HG03060 (cell line): ENCODE measurements around the gene RNF151.
"Not testable (repeated sequence)": the region's sequence is repeated elsewhere in the genome, so short reads cannot be mapped to it uniquely, and the experiment has no call there.

Source experiments
- ATAC-seq: cut with Tn5 transposase; IDR thresholded peaks from one replicate; pipeline ENCODE4 v1.9.1; 2021; ENCODE audit warnings: low read depth, moderate number of reproducible peaks; ENCODE audit not compliant: unreplicated experiment

The RNF151 gene, protein sequence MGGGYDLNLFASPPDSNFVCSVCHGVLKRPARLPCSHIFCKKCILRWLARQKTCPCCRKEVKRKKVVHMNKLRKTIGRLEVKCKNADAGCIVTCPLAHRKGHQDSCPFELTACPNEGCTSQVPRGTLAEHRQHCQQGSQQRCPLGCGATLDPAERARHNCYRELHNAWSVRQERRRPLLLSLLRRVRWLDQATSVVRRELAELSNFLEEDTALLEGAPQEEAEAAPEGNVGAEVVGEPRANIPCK

DNA sequence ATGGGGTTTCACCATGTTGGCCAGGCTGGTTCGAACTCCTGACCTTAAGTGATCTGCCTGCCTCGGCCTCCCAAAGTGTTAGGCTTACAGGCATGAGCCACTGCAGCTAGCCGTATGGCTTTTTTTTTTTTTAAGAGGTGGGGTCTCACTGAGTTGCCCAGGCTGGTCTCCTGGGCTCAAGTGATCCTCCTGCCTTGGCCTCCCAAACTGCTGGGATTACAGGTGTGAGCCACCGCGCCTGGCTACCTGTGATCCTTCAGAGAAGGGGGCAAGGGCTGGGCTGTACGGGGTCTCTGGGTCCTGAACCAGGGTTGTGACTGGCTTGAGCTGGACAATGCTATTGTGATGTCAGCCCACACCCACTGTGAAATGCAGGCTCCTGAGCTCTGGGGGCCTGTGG lies at the start of gene RNF151:
TSS of gene RNF151 (plus strand) at position 397 of the 400 bp plus-strand sequence. CDS start 26 bp downstream, outside the sequence.
- no peak for ATAC-seq

DNA sequence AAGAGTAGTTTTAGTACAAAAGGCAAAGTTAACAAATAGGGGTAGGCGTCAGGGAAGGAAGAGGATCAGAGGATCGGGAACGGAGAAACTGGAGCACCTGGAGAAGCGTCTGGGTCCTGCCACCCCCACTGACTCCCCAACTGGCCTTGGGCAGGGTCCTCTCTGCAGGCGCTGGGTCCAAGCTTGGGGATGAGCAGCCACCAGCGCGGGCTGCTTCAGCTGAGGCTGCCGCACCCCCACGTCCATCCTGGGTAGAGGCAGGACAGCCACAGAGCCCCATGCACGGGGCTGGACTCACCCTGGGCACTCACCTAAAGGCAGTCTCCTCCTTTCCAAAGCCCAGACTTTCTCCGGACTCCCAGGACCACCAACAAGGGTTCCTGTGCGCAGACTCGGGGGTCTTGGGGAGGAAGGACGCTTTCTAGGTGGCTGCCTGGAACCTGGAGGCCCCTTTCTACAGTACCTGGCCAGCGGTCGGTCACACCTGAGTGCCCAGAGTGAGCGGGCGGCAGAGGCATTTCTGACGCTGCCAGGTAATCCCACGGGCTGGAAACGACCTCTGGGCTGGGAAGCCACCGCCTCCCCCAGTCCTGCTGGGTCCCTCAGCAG lies 49.5 kb upstream of the RNF151 start:
- ATAC-seq, result no peak

DNA sequence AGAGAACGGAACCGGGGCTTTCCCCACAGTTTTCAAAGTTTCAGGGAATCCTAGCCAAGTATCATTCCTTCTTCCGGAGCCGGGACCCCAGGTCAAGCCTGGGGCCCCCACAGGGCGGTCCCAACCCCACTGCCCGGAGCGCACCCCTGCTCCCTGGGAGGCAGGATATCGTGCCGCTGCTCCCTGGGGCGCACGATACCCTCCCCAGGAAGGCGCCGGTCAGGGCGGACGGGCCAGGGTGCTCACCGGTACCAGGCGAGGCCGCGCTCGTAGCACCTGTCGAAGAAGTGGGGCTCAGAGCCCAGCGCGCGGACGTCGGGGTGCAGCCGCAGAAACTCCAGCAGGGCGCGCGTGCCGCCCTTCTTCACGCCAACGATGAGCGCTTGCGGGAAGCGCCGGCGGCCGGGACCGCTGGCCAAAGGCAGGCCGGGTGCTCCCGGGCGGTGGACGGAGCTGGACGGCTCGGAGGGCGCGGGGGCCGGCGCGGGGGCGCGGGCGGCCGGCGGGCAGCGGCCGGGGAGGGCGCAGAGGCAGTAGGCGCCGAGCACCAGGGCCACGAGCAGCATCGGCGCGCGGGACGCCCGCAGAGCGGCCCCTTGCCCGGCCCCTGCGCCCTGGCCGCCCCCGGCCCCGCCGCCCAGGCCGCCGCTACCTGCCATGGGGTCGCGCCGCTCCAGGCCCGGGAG lies 48.8 kb upstream of the RNF151 start:
- ATAC-seq, result no peak

DNA sequence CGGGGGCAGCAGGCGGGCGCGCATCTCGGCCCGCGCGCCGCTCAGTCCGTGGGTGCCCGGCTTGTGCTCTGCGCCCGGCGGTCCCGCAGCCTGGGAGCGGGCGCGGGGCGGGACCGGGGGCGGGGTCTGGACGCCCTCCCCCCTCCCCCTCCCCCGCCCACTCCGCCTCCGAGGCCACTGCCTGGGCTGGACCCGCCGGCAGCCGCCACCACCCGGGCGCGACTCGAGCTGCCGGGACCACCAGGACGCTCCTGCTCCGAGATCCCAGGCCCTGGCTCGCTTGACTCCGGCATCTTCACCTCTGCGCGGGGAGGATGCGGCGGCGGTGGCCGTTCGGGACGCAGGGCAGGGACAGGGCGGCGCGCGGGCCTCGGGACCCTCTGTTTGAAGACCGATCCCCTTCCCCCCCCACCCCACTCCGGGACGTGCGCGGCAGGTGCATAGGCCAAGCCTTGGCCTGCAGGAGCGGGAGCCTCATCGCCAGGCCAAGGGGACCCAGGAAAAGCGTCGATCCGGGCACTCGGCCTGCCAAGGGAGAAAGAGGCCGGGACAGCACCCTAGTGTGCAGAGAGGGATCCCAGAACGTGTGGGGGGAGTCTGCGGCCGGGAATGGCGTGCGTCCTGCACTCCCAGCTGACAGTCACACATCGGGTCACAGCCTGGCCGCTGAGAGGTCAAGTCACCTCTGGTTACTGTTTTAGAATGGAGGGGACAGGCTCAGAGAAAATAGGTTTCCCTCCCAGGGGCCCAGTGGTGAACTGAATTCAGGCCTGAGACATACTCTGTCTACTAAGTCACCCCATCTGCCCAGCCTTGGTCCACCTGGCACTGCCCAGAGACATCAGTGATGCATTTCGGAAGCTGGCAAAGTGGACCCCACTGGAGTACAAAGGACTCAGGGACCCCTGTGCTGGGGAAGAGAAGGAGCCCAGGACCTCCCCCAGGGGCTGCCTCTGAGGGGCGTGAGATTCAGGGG lies 48.0 kb upstream of the RNF151 start, which contains the start of gene HS3ST6:
TSS of gene HS3ST6 (minus strand) at position 65 of the 976 bp plus-strand sequence. CDS start 92 bp downstream, outside the sequence.
- no peak for ATAC-seq

DNA sequence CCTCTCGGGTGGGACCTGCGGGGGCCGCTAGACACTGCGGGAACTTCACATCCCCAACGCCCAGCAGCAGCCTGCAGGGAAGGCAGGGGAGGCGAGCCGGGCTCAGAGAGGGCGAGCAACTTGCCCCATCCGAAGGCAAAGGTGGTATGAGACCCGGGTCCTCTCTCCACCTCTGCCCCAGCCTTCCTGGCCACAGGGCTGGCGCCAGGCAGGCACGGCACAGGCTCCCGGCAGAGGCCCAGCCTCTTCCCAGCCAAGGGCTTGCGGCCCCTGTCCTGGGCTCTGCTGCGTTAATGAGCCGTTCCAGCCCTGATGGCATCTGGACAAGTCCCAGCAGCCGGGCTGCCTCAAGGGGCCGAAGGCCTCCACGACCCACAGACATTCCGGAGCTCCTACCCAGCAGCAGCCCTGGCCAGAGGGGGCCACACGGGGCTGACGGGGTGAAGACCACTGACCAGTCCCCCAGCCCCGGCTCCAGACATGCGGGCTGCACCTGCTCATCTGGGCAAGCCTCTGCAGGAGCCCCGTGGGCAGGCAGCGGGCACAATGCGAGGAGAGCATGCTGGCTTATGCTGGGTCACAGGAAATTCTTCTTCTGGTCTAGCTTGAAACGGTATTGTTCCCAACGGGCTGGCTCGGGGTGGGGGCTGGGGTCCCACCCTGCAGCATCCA lies 47.2 kb upstream of the RNF151 start:
- ATAC-seq, result no peak

DNA sequence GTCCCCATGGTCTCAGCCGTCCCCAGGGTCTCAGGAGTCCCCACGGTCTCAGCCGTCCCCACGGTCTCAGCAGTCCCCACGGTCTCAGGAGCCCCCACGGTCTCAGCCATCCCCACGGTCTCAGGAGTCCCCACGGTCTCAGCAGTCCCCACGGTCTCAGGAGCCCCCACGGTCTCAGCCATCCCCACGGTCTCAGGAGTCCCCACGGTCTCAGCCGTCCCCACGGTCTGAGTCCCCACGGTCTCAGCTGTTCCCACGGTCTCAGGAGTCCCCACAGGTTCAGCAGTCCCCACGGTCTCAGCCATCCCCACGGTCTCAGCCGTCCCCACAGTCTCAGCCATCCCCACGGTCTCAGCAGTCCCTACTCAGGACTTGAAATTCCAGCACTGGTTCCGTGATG lies 46.5 kb upstream of the RNF151 start:
- not testable (repeated sequence) for ATAC-seq

DNA sequence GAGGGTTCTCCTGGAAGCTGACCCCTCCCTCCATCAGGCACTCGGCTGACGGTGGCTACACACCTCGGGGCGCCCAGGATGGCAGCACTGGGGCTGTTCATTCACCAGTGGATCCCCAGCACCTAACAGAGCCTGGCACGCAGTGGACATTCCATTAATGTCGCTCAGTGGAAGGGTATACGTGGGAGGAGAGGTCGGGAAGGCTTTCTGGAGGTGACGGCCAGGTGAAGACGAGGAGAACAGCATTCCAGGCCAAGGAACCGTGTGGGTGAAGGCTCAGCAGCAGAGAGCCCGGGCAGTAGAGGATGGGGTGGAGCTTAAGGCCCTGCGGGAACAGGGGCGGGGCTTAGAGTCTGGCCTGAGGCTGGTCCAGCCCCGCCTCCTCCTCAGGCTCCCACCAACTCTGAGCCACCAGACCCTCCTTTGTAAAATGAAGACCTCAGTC lies 45.9 kb upstream of the RNF151 start:
- ATAC-seq, result no peak

DNA sequence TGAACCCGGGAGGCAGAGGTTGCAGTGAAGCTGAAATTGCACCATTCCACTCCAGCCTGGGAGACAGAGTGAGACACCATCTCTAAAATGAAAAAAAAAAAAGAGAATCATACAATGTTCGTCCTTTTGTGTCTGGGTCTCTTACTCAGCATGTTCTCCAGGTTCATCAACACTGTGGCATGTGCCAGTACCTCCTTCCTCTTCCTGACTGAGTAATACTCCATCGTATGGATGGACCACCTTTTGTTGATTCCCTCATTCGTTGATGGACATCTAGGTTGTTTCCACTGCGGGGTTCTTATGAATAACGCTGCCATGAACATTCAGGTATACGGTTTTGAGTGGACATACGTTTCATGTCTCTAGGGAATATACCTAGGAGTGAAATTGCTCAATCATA lies 44.3 kb upstream of the RNF151 start:
- no peak for ATAC-seq

DNA sequence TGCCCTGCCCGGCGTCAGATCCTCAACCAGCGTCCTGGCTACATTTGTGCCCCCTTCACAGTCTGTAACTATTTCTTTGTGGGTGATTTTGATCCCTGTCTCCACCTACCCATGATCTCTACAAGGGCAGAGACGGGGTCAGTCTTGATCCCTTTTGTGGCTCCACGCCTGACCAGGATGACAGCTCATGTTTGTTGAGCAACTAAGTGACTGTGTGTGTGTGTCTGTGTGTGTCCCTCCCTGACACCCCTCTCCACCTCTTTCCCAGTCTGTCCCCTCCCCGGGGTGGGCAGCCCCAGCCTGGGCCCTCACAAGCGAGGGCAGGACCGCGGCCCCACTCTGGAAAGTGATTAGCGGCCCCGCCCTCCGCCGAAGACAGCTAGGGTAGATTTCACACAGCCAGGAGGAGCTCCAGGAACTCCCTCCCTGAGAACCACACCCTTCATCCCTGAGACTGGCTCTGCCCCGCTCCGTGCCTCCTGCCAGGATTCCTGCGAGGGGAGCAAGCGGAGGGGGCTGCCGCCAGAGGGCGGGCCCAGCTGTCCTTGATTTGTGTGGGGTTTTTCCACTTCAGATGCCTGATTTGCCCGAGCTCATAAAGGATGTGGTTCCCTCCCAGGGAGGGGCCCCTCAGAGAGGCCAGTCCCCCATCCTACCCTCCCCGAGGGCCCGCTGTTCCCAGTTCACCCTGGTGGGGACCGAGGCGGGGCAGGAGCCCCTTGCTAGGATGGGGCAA lies 43.2 kb upstream of the RNF151 start:
- ATAC-seq, result no peak

DNA sequence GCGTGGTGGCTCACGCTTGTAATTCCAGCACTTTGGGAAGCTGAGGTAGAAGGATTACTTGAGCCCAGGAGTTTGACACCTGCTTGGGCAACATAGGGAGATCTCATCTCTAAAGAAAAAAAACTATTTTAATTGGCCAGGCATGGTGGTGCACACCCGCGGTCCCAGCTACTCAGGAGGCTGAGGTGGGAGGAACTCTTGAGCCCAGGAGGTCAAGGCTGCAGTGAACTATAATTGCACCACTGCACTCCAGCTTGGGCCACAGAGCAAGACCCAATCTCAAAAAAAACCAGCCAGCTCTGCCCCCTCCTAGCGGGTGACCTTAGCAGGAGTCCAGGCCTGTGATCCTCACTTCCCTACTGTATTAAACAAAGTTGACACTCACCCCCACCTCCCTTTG lies 42.6 kb upstream of the RNF151 start:
- no peak for ATAC-seq

DNA sequence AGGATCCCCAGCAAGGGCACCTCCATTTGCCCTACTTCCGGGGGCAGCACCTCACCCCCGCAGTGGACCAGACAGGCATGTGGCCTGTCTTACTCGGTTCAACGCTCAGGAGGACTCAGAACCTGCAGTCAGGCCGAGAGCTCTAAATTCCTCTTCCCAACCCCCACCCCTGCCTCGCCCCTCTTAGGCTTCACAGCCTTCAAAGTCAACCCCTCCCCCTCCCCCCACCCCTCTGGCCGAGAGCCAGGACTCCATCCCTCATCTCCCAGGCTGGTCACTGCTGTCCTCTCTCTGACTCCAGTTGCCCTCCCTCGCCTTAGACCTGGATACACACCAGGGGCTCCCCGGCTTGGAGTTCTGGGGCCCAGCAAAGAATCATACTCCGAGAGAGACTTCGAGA lies 40.4 kb upstream of the RNF151 start:
- no peak for ATAC-seq

DNA sequence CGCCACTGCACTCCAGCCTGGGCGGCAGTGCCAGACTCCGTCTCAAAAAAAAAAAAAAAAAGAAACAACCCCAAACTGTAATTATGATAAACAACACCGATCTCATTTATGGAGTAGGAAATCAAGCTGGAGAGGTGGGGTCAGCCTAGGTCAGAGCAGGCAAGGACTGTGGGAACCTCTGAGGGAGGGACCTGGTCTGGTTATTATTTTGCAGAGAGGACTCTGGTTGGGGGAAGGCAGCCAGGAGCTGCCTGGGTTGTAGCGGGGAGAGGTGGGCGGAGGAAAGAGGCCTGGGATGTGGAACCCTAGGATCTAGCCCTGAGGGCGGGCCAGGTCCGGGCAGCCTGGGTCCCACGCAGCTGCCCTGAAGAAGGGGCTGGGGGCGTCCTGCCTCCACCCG lies 37.6 kb upstream of the RNF151 start:
- ATAC-seq, result no peak

DNA sequence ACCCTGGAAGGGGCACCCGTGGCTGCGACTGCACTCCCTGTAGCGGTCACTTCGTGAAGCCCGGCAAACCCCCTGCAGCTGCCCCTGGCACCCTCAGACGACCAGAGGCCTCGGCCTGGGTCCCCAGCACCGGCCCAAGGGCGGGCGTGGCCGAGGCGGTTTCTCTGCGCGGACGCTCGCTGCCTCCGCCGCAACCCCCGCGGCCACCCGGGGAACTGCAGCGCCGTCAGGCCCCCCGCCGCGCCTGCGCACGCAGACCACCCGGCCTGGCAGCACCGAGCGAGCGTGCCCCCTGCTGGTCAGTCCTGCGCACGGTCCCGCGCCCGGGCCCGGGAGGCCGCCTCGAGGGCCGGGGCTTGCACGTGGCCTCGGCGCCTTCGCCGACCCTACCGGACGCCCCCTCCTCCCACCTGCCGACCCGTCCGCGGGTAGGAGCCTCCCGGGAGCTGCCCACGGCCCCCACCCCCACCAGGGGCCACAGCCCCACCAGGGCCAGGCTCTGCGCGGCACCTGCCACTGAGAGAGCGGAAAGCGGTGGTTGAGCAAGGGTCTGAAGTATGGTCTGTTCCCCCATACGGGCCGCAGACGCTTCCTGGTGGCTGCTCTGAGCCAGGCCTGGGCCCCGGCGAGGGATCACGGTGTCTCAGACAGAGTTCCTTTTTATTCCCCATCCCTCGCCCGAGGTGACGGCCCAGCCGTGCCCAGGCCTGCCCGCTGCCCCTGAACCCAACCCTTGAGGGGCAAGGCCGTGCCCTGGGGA lies 36.9 kb upstream of the RNF151 start:
- no peak for ATAC-seq

DNA sequence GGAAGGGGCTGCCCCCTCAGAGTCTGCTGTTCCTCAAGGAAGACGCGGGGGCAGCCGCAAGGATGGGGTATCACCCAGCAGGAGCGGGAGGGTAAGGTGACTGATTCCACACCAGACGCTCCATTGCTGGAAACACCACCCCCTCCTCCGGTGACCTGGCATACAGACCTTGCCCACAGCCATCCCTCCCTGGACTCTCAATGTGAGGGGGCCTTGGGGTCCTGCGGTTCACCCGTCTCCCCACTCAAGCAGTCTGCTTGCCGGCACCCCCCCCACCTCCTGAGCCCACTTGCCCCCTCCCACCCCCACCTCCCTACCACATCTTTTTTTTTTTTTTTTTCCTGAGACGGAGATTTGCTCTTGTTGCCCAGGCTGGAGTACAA lies 36.3 kb upstream of the RNF151 start:
- no peak for ATAC-seq

DNA sequence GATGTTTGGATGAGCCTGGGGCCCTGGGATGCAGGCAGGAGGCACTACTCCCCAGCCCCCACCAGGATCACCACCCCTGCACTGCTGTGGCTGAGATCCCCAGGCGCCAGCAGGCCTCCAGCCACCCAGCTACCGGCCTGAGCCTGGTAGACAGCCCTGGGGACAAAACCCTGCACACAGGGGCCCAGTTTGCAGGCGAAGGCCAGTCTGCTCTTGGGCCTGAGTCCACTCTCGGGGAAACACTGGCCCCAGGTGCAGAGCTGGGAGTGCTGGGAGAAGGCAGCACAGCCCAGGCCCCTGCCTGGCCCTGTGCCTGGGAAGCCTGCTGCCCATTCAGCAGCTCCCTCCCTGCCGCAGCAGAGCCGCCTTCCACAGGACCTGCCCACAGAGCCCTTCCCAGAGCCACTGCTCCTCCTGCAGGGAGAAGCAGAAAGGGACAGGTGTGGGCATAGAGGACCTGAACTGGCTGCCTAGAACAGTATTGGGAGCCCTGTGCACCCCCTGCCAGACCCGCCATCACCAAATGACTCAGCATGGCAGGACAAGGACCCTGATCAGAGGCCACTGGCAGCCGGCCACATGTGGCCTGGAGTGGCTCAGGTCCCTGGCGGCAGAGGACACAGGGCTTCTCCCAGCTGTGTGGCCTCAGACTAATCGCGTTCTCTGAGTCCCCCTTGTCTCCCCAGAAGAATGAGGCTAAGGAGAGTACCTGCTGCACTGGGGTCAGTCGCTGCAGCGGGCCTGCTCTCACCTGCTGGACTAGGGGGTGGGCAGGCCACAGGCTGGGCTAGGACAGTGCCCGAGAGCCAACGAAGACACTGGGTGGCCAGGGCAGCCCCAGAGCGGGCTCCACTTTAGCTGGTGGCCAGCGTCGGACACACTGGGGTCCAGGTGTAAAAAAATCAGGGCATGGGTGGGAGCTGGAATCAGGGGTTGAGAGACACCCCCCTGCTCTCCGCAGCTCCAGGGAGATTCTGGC lies 34.3 kb upstream of the RNF151 start:
- no peak for ATAC-seq

DNA sequence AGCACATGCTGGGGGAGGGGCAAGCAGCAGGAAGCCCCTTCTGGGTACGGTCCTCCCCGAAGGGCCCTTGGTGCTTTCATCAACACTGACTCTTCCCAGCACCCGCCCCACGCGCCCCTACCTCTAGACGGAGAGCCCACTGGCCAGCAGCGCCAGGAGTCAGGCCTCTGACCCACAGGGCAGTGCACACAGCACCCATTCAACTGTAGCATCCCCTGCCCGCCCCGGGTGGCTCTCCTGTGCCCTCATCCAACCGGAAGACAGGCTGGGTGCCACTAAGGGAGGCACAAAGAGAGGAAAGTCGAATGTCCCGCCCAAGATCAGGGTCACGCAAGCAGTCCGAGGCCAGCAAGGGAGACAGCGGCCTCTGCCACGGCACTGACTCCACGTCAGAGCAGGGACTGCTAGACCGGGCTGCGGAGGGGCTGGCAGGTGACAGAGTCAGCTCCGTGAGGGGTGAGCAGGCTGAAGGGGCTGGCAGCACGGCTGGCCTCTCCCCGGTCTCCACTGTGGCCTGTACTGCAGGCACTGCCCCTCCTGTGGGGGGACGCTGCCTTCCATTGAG lies 33.5 kb upstream of the RNF151 start:
- no peak for ATAC-seq

DNA sequence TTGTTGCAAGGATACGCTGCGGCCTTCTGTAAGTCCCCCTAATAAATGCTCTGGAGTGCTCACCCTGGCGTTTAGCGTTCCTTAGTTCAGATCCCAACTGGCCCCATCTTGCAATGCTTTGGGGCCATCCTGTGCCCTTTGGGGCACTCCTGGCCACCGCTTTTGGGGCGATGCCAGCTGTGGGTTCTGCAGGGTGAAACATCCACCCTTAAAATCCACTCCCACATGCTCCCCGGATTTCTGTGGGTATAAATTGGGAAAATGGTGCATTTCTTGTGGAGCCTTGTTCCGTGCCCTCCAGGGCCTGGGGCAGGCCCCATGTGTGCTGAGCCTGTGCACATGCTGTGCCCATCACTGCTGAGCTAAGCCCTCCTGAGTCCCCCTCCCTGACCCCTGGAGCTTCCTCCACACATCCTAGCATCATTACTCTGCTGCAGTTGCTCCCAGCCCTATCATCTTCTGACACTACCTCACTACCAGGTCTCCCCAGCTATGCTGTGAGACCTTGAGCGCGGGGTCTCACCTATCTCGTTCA lies 29.6 kb upstream of the RNF151 start:
- ATAC-seq, result no peak
